NCI-H526 (cell line): ENCODE results near the gene FXYD4.

Experiments
- DNase-seq, 2 experiments: peaks; one replicate each; lab custom pipeline; 2025; lab: John Stamatoyannopoulos, UW

The FXYD4 gene

GRCh38 chr10:43396061-43396927 lies 24.9 kb downstream of the FXYD4 start:
- peak; percentile 44 to 86 for DNase-seq

GRCh38 chr10:43396928-43397624 lies 25.6 kb downstream of the FXYD4 start:
- peak; percentile 65 to 89 for DNase-seq

- no peak for DNase-seq
These were observed 27.5 kb downstream of the FXYD4 start for GRCh38 chr10:43398939-43399319.

GRCh38 chr10:43399320-43400310 lies 28.2 kb downstream of the FXYD4 start:
- no peak for DNase-seq

GRCh38 chr10:43401627-43402026 lies 30.2 kb downstream of the FXYD4 start:
- no peak for DNase-seq

GRCh38 chr10:43402176-43402575 lies 30.7 kb downstream of the FXYD4 start:
- DNase-seq, result no peak

- no peak for DNase-seq
These were observed 31.5 kb downstream of the FXYD4 start for GRCh38 chr10:43402880-43403452.

GRCh38 chr10:43403911-43404703 lies 32.7 kb downstream of the FXYD4 start:
- DNase-seq, result no peak

- DNase-seq, result no peak
These were observed 33.3 kb downstream of the FXYD4 start for GRCh38 chr10:43404704-43405084.

- DNase-seq, result peak in 1 of 2 experiments; percentile 55
These were observed 35.7 kb downstream of the FXYD4 start for GRCh38 chr10:43407148-43407575.

GRCh38 chr10:43407576-43408330 lies 36.3 kb downstream of the FXYD4 start:
- DNase-seq, result peak; percentile 31 to 77

GRCh38 chr10:43408331-43408709 lies 36.9 kb downstream of the FXYD4 start:
- no peak for DNase-seq

GRCh38 chr10:43408710-43409384 lies 37.4 kb downstream of the FXYD4 start, which contains the start of gene HNRNPF:
TSS of gene HNRNPF (minus strand) at chr10:43409186. CDS start at chr10:43387884, 21,302 bp downstream.
- peak; percentile 77 to 94 for DNase-seq

GRCh38 chr10:43409385-43410109 lies 38.1 kb downstream of the FXYD4 start:
- DNase-seq, result peak in 1 of 2 experiments; percentile 39

GRCh38 chr10:43410345-43410744 lies 38.9 kb downstream of the FXYD4 start:
- DNase-seq, result no peak

- no peak for DNase-seq
These were observed 40.1 kb downstream of the FXYD4 start for GRCh38 chr10:43411536-43411935.

- DNase-seq, result no peak
These were observed 44.1 kb downstream of the FXYD4 start for GRCh38 chr10:43415544-43415943.

GRCh38 chr10:43417950-43418768 lies 46.7 kb downstream of the FXYD4 start:
- no peak for DNase-seq
